Measurements from ENCODE around the gene TAAR2.
"Not testable (repeated sequence)": the region's sequence is repeated elsewhere in the genome, so short reads cannot be mapped to it uniquely, and the experiment has no call there.

TAAR2 gene

GRCh38 chr6:132612449-132613108 is 11.5 kb downstream of the TAAR2 start:
- no peak for DNase-seq (ENCODE audit: low read depth)

- DNase-seq (ENCODE audit: low read depth) = no peak
Measured at GRCh38 chr6:132611616-132612015, 12.5 kb downstream of the TAAR2 start.

GRCh38 chr6:132607544-132608233 is 16.4 kb downstream of the TAAR2 start:
- no peak for DNase-seq (ENCODE audit: low read depth)

GRCh38 chr6:132604635-132605152 is 19.4 kb downstream of the TAAR2 start:
- DNase-seq (ENCODE audit: low read depth) = no peak

- DNase-seq (ENCODE audit: low read depth) = not testable (repeated sequence)
Measured at GRCh38 chr6:132600900-132601299, 23.2 kb downstream of the TAAR2 start.

GRCh38 chr6:132598473-132598872 is 25.6 kb downstream of the TAAR2 start:
- peak; percentile 2 for DNase-seq (ENCODE audit: low read depth)

- DNase-seq (ENCODE audit: low read depth) = no peak
Measured at GRCh38 chr6:132596201-132596600, 27.9 kb downstream of the TAAR2 start.

- no peak for DNase-seq (ENCODE audit: low read depth)
Measured at GRCh38 chr6:132592855-132593254, 31.2 kb downstream of the TAAR2 start.

- no peak for DNase-seq (ENCODE audit: low read depth)
Measured at GRCh38 chr6:132590362-132590761, 33.7 kb downstream of the TAAR2 start.

- DNase-seq (ENCODE audit: low read depth) = no peak
Measured at GRCh38 chr6:132589454-132589853, 34.6 kb downstream of the TAAR2 start, which contains the start of gene TAAR5. Gene TAAR5 (minus strand): TSS chr6:132589741. CDS start chr6:132589686, 55 bp downstream.

GRCh38 chr6:132587424-132587823 is 36.7 kb downstream of the TAAR2 start:
- DNase-seq (ENCODE audit: low read depth) = no peak

GRCh38 chr6:132584698-132585097 is 39.4 kb downstream of the TAAR2 start:
- no peak for DNase-seq (ENCODE audit: low read depth)

- DNase-seq (ENCODE audit: low read depth) = no peak
Measured at GRCh38 chr6:132571774-132572173, 52.3 kb downstream of the TAAR2 start.

- DNase-seq (ENCODE audit: low read depth) = no peak
Measured at GRCh38 chr6:132570221-132570777, 53.8 kb downstream of the TAAR2 start, which contains the start of gene TAAR6. Gene TAAR6 (plus strand): TSS chr6:132570322. CDS start chr6:132570322, 0 bp downstream.

GRCh38 chr6:132569170-132569569 is 54.9 kb downstream of the TAAR2 start:
- DNase-seq (ENCODE audit: low read depth) = no peak

GRCh38 chr6:132568611-132569010 is 55.5 kb downstream of the TAAR2 start:
- no peak for DNase-seq (ENCODE audit: low read depth)

- DNase-seq (ENCODE audit: low read depth) = no peak
Measured at GRCh38 chr6:132567566-132567965, 56.5 kb downstream of the TAAR2 start.
